ENCODE data around the gene HSP90AB1.

Gene HSP90AB1

GRCh38 chr6:44284867-44285266, 38.0 kb downstream of the HSP90AB1 start:
- H3K36me3 ChIP-seq (ENCODE audit: control insufficient read depth in 2 of 2, insufficient read depth in 1 of 2, low read length in 2 of 2), result no peaks in the 10 kb centered on the region
- no peaks in the 10 kb centered on the region for H3K9me3 ChIP-seq (ENCODE audit: control insufficient read depth, insufficient read depth, low read depth, low read length)
- H3K4me3 ChIP-seq (ENCODE audit: low read depth, low read length), result no peak overlapping the region
- H3K27ac ChIP-seq (ENCODE audit: extremely low read depth, low read depth, low read length), result no peak overlapping the region
- CTCF ChIA-PET, result interaction anchor here (0.6 to 2.2 kb wide), 5 partner anchors 11 to 27 kb away, joined by 3 to 8 read pairs (median 3); no protein-coding TSS in a partner anchor
- no peak for TF ChIP-seq ZNF324 (tag by site-specific recombination; IDR thresholded peaks at IDR 0.05)
- TF ChIP-seq ZNF341 (tag by site-specific recombination; IDR thresholded peaks at IDR 0.05; ENCODE audit: low read depth), result no peak
- TF ChIP-seq ZNF670 (tag by site-specific recombination; IDR thresholded peaks at IDR 0.05; ENCODE audit: low read depth), result no peak
- no peak for TF ChIP-seq ZNF184 (tag by site-specific recombination; IDR thresholded peaks at IDR 0.05)
- no peak for TF ChIP-seq KLF9 (tag by site-specific recombination; IDR thresholded peaks at IDR 0.05; ENCODE audit: low read depth)
- TF ChIP-seq ZBTB7A (tag by site-specific recombination; IDR thresholded peaks at IDR 0.05; ENCODE audit: low read depth), result no peak
- POLR2A ChIA-PET, result interaction anchor here (0.6 to 1.3 kb wide), 2 partner anchors 10 to 11 kb away, joined by 3 to 5 read pairs; no protein-coding TSS in a partner anchor
- H3K4me1 ChIP-seq (ENCODE audit: control insufficient read depth, insufficient read depth, low read length), result no peaks in the 10 kb centered on the region

DNA sequence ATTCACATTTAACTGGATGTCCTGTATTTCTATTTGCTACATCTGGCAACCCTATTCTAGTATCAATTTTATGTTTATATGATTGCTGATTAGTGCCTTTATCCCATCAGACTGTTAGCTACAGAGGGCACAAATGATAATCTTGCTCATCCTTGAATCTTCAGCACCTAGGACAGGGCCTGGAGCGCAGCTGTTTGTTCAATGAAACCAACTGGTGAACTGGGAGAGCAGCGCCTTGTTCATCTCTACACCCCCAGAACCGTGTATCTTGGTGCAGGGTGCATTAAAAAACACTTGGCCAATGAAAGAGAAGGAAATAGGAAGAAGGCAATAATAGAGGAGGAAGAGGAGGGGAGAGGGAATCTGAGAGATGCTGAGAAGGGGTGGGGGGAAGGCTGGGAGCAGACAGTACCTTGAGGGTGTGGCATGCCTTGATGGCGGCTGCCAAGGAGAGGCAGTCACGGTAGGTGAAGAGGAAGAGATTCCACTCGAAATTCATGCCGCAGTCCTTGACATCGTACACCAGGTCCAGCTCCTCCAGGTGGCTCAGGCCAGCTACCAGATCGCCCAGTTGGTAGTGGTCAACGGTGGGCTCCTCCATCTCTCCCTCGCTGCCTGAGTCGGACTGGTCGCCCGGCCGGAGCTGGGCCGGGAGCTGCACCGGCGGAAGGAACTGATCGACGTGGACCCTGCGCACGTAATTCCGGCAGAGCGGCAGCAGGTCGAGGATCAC, 38.8 kb downstream of the HSP90AB1 start:
- POLR2A ChIA-PET, result interaction anchor here (0.6 to 1.3 kb wide), 2 partner anchors 9 to 12 kb away, joined by 3 to 5 read pairs; no protein-coding TSS in a partner anchor
- CTCF ChIA-PET, result interaction anchor here (0.6 to 2.2 kb wide), 5 partner anchors 18 to 678 kb away, joined by 3 to 8 read pairs (median 3); no protein-coding TSS in a partner anchor

DNA sequence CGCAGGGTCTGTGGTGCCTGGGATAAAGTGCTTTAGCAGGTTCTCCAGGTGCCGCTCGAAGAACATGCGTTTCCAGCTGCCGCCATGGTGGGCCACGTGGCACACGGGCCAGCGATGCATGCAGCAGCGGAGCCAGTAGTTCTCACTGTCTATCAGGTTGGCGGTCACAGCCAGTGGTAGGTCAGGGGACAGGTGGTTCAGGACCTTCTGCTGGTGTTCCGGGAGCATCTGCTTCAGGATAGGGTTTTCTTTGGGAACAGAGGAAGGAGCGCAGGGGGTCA, 39.3 kb downstream of the HSP90AB1 start:
- Histone ChIP-seq H3K4me1 (ENCODE audit: control insufficient read depth, insufficient read depth, low read length) (no peaks in the 10 kb centered on the region), H3K36me3 (ENCODE audit: control insufficient read depth in 2 of 2, insufficient read depth in 1 of 2, low read length in 2 of 2) (no peaks in the 10 kb centered on the region), H3K4me3 (ENCODE audit: low read depth, low read length) (no peak overlapping the region), H3K9me3 (ENCODE audit: control insufficient read depth, insufficient read depth, low read depth, low read length) (no peaks in the 10 kb centered on the region), H3K27ac (ENCODE audit: extremely low read depth, low read depth, low read length) (no peak overlapping the region)
- POLR2A ChIA-PET, result interaction anchor here (1.3 kb wide), 1 partner anchor 12 kb away, joined by 3 read pairs; no protein-coding TSS in a partner anchor
- CTCF ChIA-PET, result interaction anchor here (0.9 to 2.2 kb wide), 2 partner anchors 19 to 52 kb away, joined by 3 to 8 read pairs; no protein-coding TSS in a partner anchor
- no peak for TF ChIP-seq ZNF664 (tag by site-specific recombination; IDR thresholded peaks at IDR 0.05)
- no peak for TF ChIP-seq ZNF335 (tag by site-specific recombination; conservative IDR thresholded peaks at IDR 0.05)
- no peak for TF ChIP-seq ZSCAN16 (tag by site-specific recombination; IDR thresholded peaks at IDR 0.05)
- TF ChIP-seq ZNF624 (tag by site-specific recombination; IDR thresholded peaks at IDR 0.05), result no peak
- no peak for TF ChIP-seq ZNF148 (tag by site-specific recombination; IDR thresholded peaks at IDR 0.05; ENCODE audit: borderline replicate concordance)
- no peak for TF ChIP-seq ZNF354C (tag by site-specific recombination; IDR thresholded peaks at IDR 0.05; ENCODE audit: borderline replicate concordance, low read depth)
- TF ChIP-seq KLF17 (tag by site-specific recombination; IDR thresholded peaks at IDR 0.05), result no peak
- TF ChIP-seq ZBTB17 (tag by site-specific recombination; IDR thresholded peaks at IDR 0.05), result no peak
- no peak for TF ChIP-seq ZNF626 (tag by site-specific recombination; IDR thresholded peaks at IDR 0.05)
- TF ChIP-seq, protein P1, sequence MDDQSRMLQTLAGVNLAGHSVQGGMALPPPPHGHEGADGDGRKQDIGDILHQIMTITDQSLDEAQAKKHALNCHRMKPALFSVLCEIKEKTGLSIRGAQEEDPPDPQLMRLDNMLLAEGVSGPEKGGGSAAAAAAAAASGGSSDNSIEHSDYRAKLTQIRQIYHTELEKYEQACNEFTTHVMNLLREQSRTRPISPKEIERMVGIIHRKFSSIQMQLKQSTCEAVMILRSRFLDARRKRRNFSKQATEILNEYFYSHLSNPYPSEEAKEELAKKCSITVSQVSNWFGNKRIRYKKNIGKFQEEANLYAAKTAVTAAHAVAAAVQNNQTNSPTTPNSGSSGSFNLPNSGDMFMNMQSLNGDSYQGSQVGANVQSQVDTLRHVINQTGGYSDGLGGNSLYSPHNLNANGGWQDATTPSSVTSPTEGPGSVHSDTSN (CRISPR knock-in tag; IDR thresholded peaks at IDR 0.05), result no peak

More for the DNA sequence above, 38.8 kb downstream of the HSP90AB1 start:
- TF ChIP-seq ZNF157 (tag by site-specific recombination; IDR thresholded peaks at IDR 0.05) (no peak), ZNF223 (tag by site-specific recombination; IDR thresholded peaks at IDR 0.05) (no peak), ZNF830 (tag by site-specific recombination; IDR thresholded peaks at IDR 0.05; ENCODE audit: low read depth) (no peak), ZFHX2 (tag by site-specific recombination; conservative IDR thresholded peaks at IDR 0.05) (no peak), ZNF2 (tag by site-specific recombination; IDR thresholded peaks at IDR 0.05) (no peak), ZNF214 (tag by site-specific recombination; IDR thresholded peaks at IDR 0.05; ENCODE audit: borderline replicate concordance) (no peak), ZNF138 (tag by site-specific recombination; IDR thresholded peaks at IDR 0.05; ENCODE audit: borderline replicate concordance) (no peak)
- TF ChIP-seq, protein P2, sequence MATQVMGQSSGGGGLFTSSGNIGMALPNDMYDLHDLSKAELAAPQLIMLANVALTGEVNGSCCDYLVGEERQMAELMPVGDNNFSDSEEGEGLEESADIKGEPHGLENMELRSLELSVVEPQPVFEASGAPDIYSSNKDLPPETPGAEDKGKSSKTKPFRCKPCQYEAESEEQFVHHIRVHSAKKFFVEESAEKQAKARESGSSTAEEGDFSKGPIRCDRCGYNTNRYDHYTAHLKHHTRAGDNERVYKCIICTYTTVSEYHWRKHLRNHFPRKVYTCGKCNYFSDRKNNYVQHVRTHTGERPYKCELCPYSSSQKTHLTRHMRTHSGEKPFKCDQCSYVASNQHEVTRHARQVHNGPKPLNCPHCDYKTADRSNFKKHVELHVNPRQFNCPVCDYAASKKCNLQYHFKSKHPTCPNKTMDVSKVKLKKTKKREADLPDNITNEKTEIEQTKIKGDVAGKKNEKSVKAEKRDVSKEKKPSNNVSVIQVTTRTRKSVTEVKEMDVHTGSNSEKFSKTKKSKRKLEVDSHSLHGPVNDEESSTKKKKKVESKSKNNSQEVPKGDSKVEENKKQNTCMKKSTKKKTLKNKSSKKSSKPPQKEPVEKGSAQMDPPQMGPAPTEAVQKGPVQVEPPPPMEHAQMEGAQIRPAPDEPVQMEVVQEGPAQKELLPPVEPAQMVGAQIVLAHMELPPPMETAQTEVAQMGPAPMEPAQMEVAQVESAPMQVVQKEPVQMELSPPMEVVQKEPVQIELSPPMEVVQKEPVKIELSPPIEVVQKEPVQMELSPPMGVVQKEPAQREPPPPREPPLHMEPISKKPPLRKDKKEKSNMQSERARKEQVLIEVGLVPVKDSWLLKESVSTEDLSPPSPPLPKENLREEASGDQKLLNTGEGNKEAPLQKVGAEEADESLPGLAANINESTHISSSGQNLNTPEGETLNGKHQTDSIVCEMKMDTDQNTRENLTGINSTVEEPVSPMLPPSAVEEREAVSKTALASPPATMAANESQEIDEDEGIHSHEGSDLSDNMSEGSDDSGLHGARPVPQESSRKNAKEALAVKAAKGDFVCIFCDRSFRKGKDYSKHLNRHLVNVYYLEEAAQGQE (tag by site-specific recombination; IDR thresholded peaks at IDR 0.05), result peak; percentile 96
- no peaks in the 10 kb centered on the region for H3K9me3 ChIP-seq (ENCODE audit: control insufficient read depth, insufficient read depth, low read depth, low read length)
- H3K4me3 ChIP-seq (ENCODE audit: low read depth, low read length), result no peak overlapping the region
- H3K4me1 ChIP-seq (ENCODE audit: control insufficient read depth, insufficient read depth, low read length), result no peaks in the 10 kb centered on the region
- no peak overlapping the region for H3K27ac ChIP-seq (ENCODE audit: extremely low read depth, low read depth, low read length)
- H3K36me3 ChIP-seq (ENCODE audit: control insufficient read depth in 2 of 2, insufficient read depth in 1 of 2, low read length in 2 of 2), result no peaks in the 10 kb centered on the region
